ENCODE measurements around the gene UBAC2.
"Not testable (repeated sequence)": the region's sequence is repeated elsewhere in the genome, so short reads cannot be mapped to it uniquely, and the experiment has no call there.

The UBAC2 gene

GRCh38 chr13:99386911-99387788, 186.5 kb downstream of the UBAC2 start:
- TF ChIP-seq, protein P1, sequence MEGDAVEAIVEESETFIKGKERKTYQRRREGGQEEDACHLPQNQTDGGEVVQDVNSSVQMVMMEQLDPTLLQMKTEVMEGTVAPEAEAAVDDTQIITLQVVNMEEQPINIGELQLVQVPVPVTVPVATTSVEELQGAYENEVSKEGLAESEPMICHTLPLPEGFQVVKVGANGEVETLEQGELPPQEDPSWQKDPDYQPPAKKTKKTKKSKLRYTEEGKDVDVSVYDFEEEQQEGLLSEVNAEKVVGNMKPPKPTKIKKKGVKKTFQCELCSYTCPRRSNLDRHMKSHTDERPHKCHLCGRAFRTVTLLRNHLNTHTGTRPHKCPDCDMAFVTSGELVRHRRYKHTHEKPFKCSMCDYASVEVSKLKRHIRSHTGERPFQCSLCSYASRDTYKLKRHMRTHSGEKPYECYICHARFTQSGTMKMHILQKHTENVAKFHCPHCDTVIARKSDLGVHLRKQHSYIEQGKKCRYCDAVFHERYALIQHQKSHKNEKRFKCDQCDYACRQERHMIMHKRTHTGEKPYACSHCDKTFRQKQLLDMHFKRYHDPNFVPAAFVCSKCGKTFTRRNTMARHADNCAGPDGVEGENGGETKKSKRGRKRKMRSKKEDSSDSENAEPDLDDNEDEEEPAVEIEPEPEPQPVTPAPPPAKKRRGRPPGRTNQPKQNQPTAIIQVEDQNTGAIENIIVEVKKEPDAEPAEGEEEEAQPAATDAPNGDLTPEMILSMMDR (IDR thresholded peaks at IDR 0.05; ENCODE audit: low read length, missing control alignments), result peak; percentile 53
- H3K4me3 ChIP-seq (replicated peaks; ENCODE audit: low read depth, low read length), result no peak overlapping the region
- DNase-seq (ENCODE audit: low read depth), result peak; percentile 22

DNA sequence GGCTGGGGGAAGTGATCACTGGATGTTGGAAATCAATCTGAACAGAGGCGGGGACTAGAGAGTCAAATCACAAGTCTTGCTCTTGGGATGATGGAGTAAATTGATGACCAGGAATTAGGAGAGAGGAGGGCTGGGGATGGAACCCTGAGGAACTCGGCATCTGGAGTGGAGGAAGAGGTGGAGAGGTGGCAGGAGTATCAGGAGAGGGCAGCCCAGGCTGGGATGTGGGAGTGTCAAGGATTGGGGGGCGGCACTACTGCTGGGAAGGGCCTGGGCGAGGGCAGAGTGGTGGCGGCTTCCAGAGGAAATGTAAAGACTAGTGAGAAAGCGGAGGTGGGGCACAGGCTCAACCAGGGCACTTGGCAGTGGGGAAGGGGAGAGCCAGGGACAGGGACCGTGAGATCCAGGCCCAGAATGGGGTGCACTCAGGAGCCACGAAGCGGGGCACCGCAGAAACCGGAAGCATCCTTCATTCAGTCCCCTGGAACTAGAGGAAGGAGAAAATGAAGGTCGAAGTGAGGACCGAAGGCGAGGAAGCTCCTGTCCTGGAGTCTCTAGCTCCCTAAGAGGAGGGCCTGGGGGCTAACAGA, 187.8 kb downstream of the UBAC2 start:
- no peak for DNase-seq (ENCODE audit: low read depth)
- H3K4me3 ChIP-seq (replicated peaks; ENCODE audit: low read depth, low read length), result no peak overlapping the region
- TF ChIP-seq, protein P1 (IDR thresholded peaks at IDR 0.05; ENCODE audit: low read length, missing control alignments), result no peak

DNA sequence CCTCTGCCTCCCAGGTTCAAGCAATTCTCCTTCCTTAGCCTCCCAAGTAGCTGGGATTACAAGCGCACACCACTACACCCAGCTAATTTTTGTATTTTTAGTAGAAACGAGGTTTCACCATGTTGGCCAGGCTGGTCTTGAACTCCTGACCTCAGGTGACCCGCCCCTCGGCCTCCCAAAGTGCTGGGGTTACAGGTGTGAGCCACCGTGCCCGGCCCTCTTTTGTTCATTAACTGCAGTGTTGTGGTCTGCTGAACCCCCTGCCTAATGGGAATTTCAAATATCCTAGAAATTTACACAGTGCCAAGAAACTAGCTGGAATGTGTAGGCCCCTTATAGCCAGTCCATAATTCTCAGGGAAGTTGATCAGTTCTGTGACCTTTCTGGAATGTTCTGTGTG, 188.4 kb downstream of the UBAC2 start:
- not testable (repeated sequence) for DNase-seq (ENCODE audit: low read depth); H3K4me3 ChIP-seq (replicated peaks; ENCODE audit: low read depth, low read length)

DNA sequence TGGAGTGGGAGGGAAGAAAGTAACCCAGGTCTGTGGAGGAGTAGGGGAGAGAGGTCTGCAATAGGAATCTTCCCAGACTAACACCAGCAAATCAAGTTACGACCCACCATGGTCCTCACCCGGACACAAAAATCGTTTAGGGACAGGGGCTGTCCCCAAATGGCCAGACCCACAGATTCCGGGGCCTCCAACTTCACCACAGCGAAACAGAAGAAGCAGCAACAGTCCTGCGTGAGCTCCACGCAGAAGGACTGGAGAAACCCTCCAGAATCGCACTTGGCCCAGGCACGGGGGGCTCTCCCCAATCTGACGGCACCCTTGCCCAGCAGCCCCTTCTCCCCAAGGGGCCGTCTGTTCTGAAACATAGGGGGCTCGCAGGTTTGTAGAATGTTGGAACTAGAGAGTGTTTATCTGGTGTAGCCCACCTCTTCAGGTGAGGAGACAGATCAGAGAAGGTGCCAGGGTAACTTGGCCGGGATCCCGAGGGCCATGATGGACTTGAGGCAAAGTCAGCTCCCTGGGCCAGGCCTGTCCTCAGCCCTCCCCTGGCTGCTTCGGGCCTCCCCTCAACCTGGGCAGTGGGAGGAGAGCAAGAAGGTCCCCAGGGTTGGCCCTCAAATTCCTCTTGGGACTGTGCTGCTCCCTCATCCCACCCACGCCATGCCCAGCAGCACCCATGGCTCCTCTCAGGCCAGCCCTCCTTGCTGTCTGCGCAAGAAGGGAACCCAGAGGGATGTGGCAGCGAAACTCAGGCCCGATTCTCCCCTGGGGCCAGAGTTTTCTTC, 189.1 kb downstream of the UBAC2 start:
- no peak overlapping the region for H3K4me3 ChIP-seq (replicated peaks; ENCODE audit: low read depth, low read length)
- DNase-seq (ENCODE audit: low read depth), result no peak
- TF ChIP-seq, protein P1 (IDR thresholded peaks at IDR 0.05; ENCODE audit: low read length, missing control alignments), result no peak

DNA sequence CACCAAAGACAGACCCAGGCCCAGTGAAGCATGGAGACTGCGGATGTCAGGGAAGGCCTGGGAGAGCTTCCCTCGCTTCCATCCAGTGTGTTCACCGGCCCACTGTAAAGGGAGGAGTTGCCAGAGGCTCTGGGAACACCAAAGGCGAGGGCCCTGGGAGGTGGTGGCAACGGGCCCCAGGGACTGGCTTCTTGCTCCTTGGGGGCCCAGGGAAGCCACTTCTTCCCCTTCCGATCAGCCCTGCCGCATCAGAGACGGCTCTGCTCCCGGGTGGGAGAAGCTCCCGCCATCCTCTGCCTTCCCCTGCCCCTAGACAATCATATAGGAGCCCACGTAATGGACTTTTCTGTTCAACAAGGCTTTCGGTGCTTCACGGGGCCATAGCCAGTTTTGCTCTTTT, 189.9 kb downstream of the UBAC2 start:
- no peak for DNase-seq (ENCODE audit: low read depth)
- no peak overlapping the region for H3K4me3 ChIP-seq (replicated peaks; ENCODE audit: low read depth, low read length)

GRCh38 chr13:99391781-99392469, 191.3 kb downstream of the UBAC2 start:
- H3K4me3 ChIP-seq (replicated peaks; ENCODE audit: low read depth, low read length), result no peak overlapping the region
- no peak for DNase-seq (ENCODE audit: low read depth)
- TF ChIP-seq, protein P1 (IDR thresholded peaks at IDR 0.05; ENCODE audit: low read length, missing control alignments), result no peak

More for the DNA sequence above, 189.9 kb downstream of the UBAC2 start:
- TF ChIP-seq, protein P1 (IDR thresholded peaks at IDR 0.05; ENCODE audit: low read length, missing control alignments), result no peak
